IMR-90 (cell line): ENCODE measurements around the gene CHCHD1. TPM values are rescaled to one million over a fixed set of nuclear protein-coding genes. Genes with fewer than 3 reads are reported as not detected.
A peak's percentile ranks its signal among the peaks of the same experiment; 100 is the strongest.

Source experiments
- ATAC-seq: fragments of 200-7000 bp; cut with Tn5 transposase; 2 replicates; pipeline ENCODE4 v1.9.1; 2020; ENCODE audit warnings: low read depth, mild to moderate bottlenecking, moderate library complexity
- Bru-seq: library from RNA; stranded (reverse); fragments of 400-500 nt; gene quantifications from one replicate; lab custom pipeline; 2021; lab: Mats Ljungman, UMichigan
- BruChase-seq, 2 experiments: library from RNA; stranded (reverse); fragments of 400-500 nt; gene quantifications; one replicate each; lab custom pipeline; 2021; lab: Mats Ljungman, UMichigan
- BruUV-seq: library from RNA; stranded (reverse); fragments of 400-500 nt; replicated peaks from 2 replicates; lab custom pipeline; 2021; lab: Mats Ljungman, UMichigan
- CTCF ChIA-PET: fragments of 300-600 bp; formaldehyde crosslinking; extraction: SDS; loops from one replicate; lab custom pipeline; 2021; ENCODE audit warnings: antibody characterized with exemption; lab: Yijun Ruan, JAX
- POLR2A ChIA-PET: fragments of 300-600 bp; sonication (Branson Sonifier 250); formaldehyde crosslinking; loops from one replicate; lab custom pipeline; 2022; ENCODE audit warnings: antibody characterized with exemption; ENCODE audit not compliant: unreplicated experiment; lab: Charles Lee
- DNase-seq: peaks from one replicate; pipeline ENCODE4 v3.0.0; 2013
- H2AFZ ChIP-seq: replicated peaks from 2 replicates; pipeline ENCODE3; 2013; ENCODE audit warnings: low read length, mild to moderate bottlenecking; ENCODE audit not compliant: poor library complexity
- H2AK5ac ChIP-seq: 2 replicates; pipeline ENCODE4 v1.6.1; 2013; ENCODE audit warnings: low read depth, low read length, inconsistent platforms
- H2AK9ac ChIP-seq: replicated peaks from 2 replicates; pipeline ENCODE3; 2013; ENCODE audit warnings: mild to moderate bottlenecking, low read depth, low read length, moderate library complexity; ENCODE audit not compliant: poor library complexity
- H2BK120ac ChIP-seq: 2 replicates; pipeline ENCODE4 v1.6.1; 2013; ENCODE audit warnings: low read depth, low read length, inconsistent platforms
- H2BK15ac ChIP-seq: 3 replicates; pipeline ENCODE4 v1.6.1; 2013; ENCODE audit warnings: low read depth, low read length, inconsistent platforms
- H2BK20ac ChIP-seq: 2 replicates; pipeline ENCODE4 v1.6.1; 2013; ENCODE audit warnings: low read depth, mild to moderate bottlenecking, inconsistent platforms, low read length, moderate library complexity
- H2BK5ac ChIP-seq: 2 replicates; pipeline ENCODE4 v1.6.1; 2013; ENCODE audit warnings: mild to moderate bottlenecking, low read depth, low read length, inconsistent platforms; ENCODE audit not compliant: poor library complexity, severe bottlenecking
- H3K14ac ChIP-seq: replicated peaks from 2 replicates; pipeline ENCODE4 v1.6.1; 2013; ENCODE audit warnings: low read depth, low read length, inconsistent platforms
- H3K18ac ChIP-seq: 2 replicates; pipeline ENCODE4 v1.6.1; 2013; ENCODE audit warnings: low read depth, low read length, control low read depth
- H3K23ac ChIP-seq: 2 replicates; pipeline ENCODE4 v1.6.1; 2013; ENCODE audit warnings: low read depth, low read length, inconsistent platforms
- H3K27ac ChIP-seq: 2 replicates; pipeline ENCODE4 v1.5.1; 2013; ENCODE audit warnings: mild to moderate bottlenecking, control low read depth, low read length; ENCODE audit not compliant: insufficient read depth
- H3K27me3 ChIP-seq: 2 replicates; pipeline ENCODE4 v1.6.1; 2013; ENCODE audit warnings: low read length; ENCODE audit not compliant: control insufficient read depth, insufficient read depth
- H3K36me3 ChIP-seq: 2 replicates; pipeline ENCODE4 v1.6.1; 2013; ENCODE audit warnings: low read length, mixed read lengths; ENCODE audit not compliant: control insufficient read depth, insufficient read depth
- H3K4ac ChIP-seq: 2 replicates; pipeline ENCODE4 v1.6.1; 2013; ENCODE audit warnings: low read depth, low read length, inconsistent platforms
- H3K4me1 ChIP-seq: 2 replicates; pipeline ENCODE4 v1.6.1; 2013; ENCODE audit warnings: low read length, mixed read lengths; ENCODE audit not compliant: control insufficient read depth, insufficient read depth
- H3K4me2 ChIP-seq: 2 replicates; pipeline ENCODE4 v1.6.1; 2013; ENCODE audit warnings: low read depth, mild to moderate bottlenecking, control low read depth, low read length, moderate library complexity
- H3K4me3 ChIP-seq: 2 replicates; pipeline ENCODE4 v1.5.1; 2013; ENCODE audit warnings: low read depth, mild to moderate bottlenecking, control low read depth, low read length, moderate library complexity; ENCODE audit not compliant: insufficient read depth
- H3K56ac ChIP-seq: 2 replicates; pipeline ENCODE4 v1.6.1; 2013; ENCODE audit warnings: low read length, inconsistent platforms; ENCODE audit not compliant: insufficient read depth; ENCODE audit errors: extremely low read depth
- H3K79me1 ChIP-seq, 2 experiments: 2 replicates each; pipeline ENCODE4 v1.6.1; 2013; ENCODE audit warnings: low read length in 2 of 2, inconsistent platforms in 1 of 2, low read depth in 1 of 2
- H3K9ac ChIP-seq: 2 replicates; pipeline ENCODE4 v1.6.1; 2013; ENCODE audit warnings: low read depth, low read length, control low read depth
- H3K9me1 ChIP-seq: 2 replicates; pipeline ENCODE4 v1.6.1; 2013; ENCODE audit warnings: low read length, inconsistent platforms; ENCODE audit not compliant: insufficient read depth
- H3K9me3 ChIP-seq: 2 replicates; pipeline ENCODE4 v1.6.1; 2013; ENCODE audit warnings: low read length; ENCODE audit not compliant: control insufficient read depth, insufficient read depth
- H4K20me1 ChIP-seq: 2 replicates; pipeline ENCODE4 v1.6.1; 2013; ENCODE audit warnings: low read length, inconsistent platforms; ENCODE audit not compliant: insufficient read depth
- H4K5ac ChIP-seq: 2 replicates; pipeline ENCODE4 v1.6.1; 2013; ENCODE audit warnings: mild to moderate bottlenecking, low read depth, low read length, control low read depth
- H4K8ac ChIP-seq, 2 experiments: 2 replicates each; pipeline ENCODE4 v1.6.1; 2013; ENCODE audit warnings: low read depth in 2 of 2, low read length in 2 of 2, control low read depth in 1 of 2, inconsistent platforms in 1 of 2
- H4K91ac ChIP-seq: 2 replicates; pipeline ENCODE4 v1.6.1; 2013; ENCODE audit warnings: low read depth, low read length, inconsistent platforms; ENCODE audit not compliant: insufficient read depth
- CEBPB ChIP-seq: IDR thresholded peaks from 2 replicates; pipeline ENCODE4 v1.6.1; 2012; ENCODE audit warnings: low read depth, low read length, improper control_type of control experiment
- CHD1 ChIP-seq: IDR thresholded peaks from 2 replicates; pipeline ENCODE4 v1.6.1; 2012; ENCODE audit warnings: low read depth, low read length, improper control_type of control experiment
- FOS ChIP-seq: fragments of 150-350 bp; IDR thresholded peaks from 2 replicates; pipeline ENCODE4 v1.6.1; 2016; ENCODE audit warnings: low read depth, low read length
- MAZ ChIP-seq: IDR thresholded peaks from 2 replicates; pipeline ENCODE4 v1.6.1; 2012; ENCODE audit warnings: low read depth, mild to moderate bottlenecking, low read length, improper control_type of control experiment, moderate library complexity, borderline replicate concordance
- RFX5 ChIP-seq: IDR thresholded peaks from 2 replicates; pipeline ENCODE4 v1.8.0; 2012; ENCODE audit warnings: low read depth, mild to moderate bottlenecking, low read length, moderate library complexity
- SMC3 ChIP-seq: fragments of 150-350 bp; IDR thresholded peaks from 2 replicates; pipeline ENCODE4 v1.6.1; 2016; ENCODE audit warnings: low read depth, mild to moderate bottlenecking, antibody characterized with exemption, low read length, moderate library complexity
- WGBS, 2 experiments: methylation state at CpG; one replicate each; pipeline versions ENCODE4 v1.1.5 to v1.1.7; 2013; ENCODE audit warnings: missing lambda C conversion rate in 2 of 2; ENCODE audit not compliant: insufficient read length in 1 of 2; ENCODE audit errors: extremely low coverage in 2 of 2; 5-methylcytosine and 5-hydroxymethylcytosine counted together
- dilution Hi-C: fragments of 300-500 bp; cut with HindIII; formaldehyde crosslinking; loops from one replicate; pipeline ENCODE4 v1.14.3; 2018; ENCODE audit warnings: low sequenced_read_pairs; ENCODE audit not compliant: unreplicated experiment
- in situ Hi-C: fragments of 300-500 bp; cut with MboI; formaldehyde crosslinking; loops from 3 replicates; pipeline ENCODE4 v1.14.3; 2019; ENCODE audit warnings: low sequenced_read_pairs, inconsistent platforms, mixed read lengths
- intact Hi-C: fragments of 100-400 bp; cut with micrococcal nuclease; formaldehyde crosslinking; loops from 2 replicates; pipeline ENCODE4 v1.10.0; 2022
- long read RNA-seq: library from polyadenylated mRNA; unstranded; transcript quantifications from one replicate; pipeline ENCODE4 v2.0.0, GENCODE V29; 2021; ENCODE audit not compliant: unreplicated experiment
- polyA plus RNA-seq, 3 experiments: library from polyadenylated mRNA; depleted of rRNA; stranded (reverse); fragments of >200 nt; gene quantifications; 2 replicates each; pipeline ENCODE4 v1.2.3, GENCODE V29; 2012; ENCODE audit warnings: low replicate concordance in 1 of 3
- total RNA-seq: library from RNA; depleted of rRNA; stranded (reverse); fragments of >200 nt; gene quantifications from 2 replicates; pipeline ENCODE4 v1.2.3, GENCODE V29; 2012; rRNA removed
- TF ChIP-seq, protein P1 (sequence below): conservative IDR thresholded peaks from 2 replicates; pipeline ENCODE4 v1.5.1; 2012; ENCODE audit warnings: mild to moderate bottlenecking, low read depth, low read length, improper control_type of control experiment
- TF ChIP-seq, protein P2 (sequence below): fragments of 150-350 bp; IDR thresholded peaks from 2 replicates; pipeline ENCODE4 v1.6.1; 2017; ENCODE audit warnings: mild to moderate bottlenecking, antibody characterized with exemption, low read length, low read depth
- TF ChIP-seq, protein P3 (sequence below): fragments of 150-350 bp; IDR thresholded peaks from 2 replicates; pipeline ENCODE4 v1.6.1; 2016; ENCODE audit warnings: low read depth, mild to moderate bottlenecking, low read length, moderate library complexity, borderline replicate concordance

The CHCHD1 gene
- total RNA-seq (11.5 and 13.9 TPM in 2 replicates), polyA plus RNA-seq (2012; rRNA removed) (21.0 and 24.9 TPM in 2 replicates), Bru-seq, nascent RNA (percentile 62 among the genes with signal in this experiment), BruChase-seq, experiment 1, labeled RNA remaining after a 6-hour chase (percentile 64 among the genes with signal in this experiment), BruChase-seq, experiment 2, labeled RNA remaining after a 2-hour chase (percentile 59 among the genes with signal in this experiment)
- polyA plus RNA-seq (2012; cell fraction: cytosol; rRNA removed) = 25.6 and 36.2 TPM in 2 replicates
- 5.7 and 15.2 TPM in 2 replicates for polyA plus RNA-seq (2012; cell fraction: nucleus; rRNA removed; ENCODE audit: low replicate concordance)
- long read RNA-seq, transcript CHCHD1-201 (3 exons, 835 nt) = major isoform, 26 of 30 reads
- long read RNA-seq, partial matches to known transcripts = 4 of 30 reads
- long read RNA-seq, other reads (novel, unspliced or antisense) = 0 of 30 reads

DNA sequence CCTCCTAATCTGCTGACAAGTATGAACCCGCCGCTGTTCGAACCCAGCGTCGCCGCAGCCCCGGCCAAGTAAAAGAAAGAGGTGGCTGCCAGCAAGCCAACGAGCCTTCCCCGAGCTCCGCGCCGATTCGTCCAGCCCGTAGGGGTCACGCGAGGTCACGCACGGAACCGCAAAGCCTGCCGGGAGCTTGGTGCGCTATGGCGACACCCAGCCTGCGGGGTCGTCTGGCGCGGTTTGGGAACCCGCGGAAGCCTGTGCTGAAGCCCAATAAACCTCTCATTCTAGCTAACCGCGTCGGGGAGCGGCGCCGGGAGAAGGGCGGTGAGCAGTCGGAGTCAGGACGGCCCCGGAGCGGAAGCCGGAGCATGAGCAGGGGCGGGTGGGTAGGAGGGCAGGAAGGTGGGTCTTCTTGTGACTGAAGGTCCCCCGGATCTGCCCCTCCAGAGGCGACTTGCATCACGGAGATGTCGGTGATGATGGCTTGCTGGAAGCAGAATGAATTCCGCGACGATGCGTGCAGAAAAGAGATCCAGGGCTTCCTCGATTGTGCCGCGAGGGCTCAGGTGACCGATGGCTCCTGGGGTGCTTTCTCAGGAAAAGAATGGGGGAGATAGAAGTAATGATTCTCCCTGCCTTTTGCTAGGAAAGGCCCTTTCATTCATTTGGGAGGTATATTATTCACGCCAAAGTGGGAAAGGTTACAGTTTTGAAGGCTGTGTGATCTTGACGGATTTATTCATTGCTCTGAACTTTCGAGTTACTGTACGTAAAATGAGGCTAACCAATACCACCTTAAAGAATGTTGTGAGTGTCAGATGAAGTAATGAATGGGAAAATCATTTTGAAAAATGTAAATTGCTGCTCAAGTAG is at the start of gene CHCHD1:
CHCHD1 (plus strand) TSS at position 170 of the 870 bp plus-strand sequence; CDS start at position 198, 28 bp downstream.
- Histone ChIP-seq H3K79me1 (peaks cover 18 to 53% of the 10 kb centered on the region in 2 experiments), H4K5ac (peak within 1 kb of the TSS; percentile 83), H4K8ac (peak within 1 kb of the TSS; percentile 84 to 95), H3K27ac (peak within 1 kb of the TSS; percentile 90), H3K14ac (peak within 1 kb of the TSS; percentile 86), H3K9me1 (peaks cover 1% of the 10 kb centered on the region; the same call in 1 of the 2 replicates), H3K4me1 (peaks cover 5% of the 10 kb centered on the region; the same call in 1 of the 2 replicates), H2AK9ac (peak within 1 kb of the TSS; percentile 88), H3K9ac (peak within 1 kb of the TSS; percentile 91), H2BK15ac (no peak within 1 kb of the TSS), H4K91ac (peak within 1 kb of the TSS; percentile 82), H3K4me3 (peak within 1 kb of the TSS; percentile 92), H3K36me3 (peaks cover 7% of the 10 kb centered on the region), H2BK20ac (no peak within 1 kb of the TSS), H3K18ac (peak within 1 kb of the TSS; percentile 49; the same call in 1 of the 2 replicates), H2AFZ (peak within 1 kb of the TSS; percentile 97), H4K20me1 (peaks cover 13% of the 10 kb centered on the region), H3K4ac (peak within 1 kb of the TSS; percentile 87), H3K4me2 (peak within 1 kb of the TSS; percentile 97), H2AK5ac (peak within 1 kb of the TSS; percentile 88), H3K23ac (peak within 1 kb of the TSS; percentile 85), H3K56ac (peak within 1 kb of the TSS; percentile 88), H2BK120ac (peak within 1 kb of the TSS; percentile 58; the same call in 1 of the 2 replicates), H3K27me3 (no peaks in the 10 kb centered on the region), H3K9me3 (no peaks in the 10 kb centered on the region), H2BK5ac (peak within 1 kb of the TSS; percentile 90)
- no TSS peak for BruUV-seq
- dilution Hi-C loops = no loop called here
- intact Hi-C loops = loop anchor here (2.0 kb wide), 1 partner anchor 37 kb away; the partner anchor contains the start of gene SEC24C
- CTCF ChIA-PET = interaction anchor here (1.0 kb wide), 1 partner anchor 108 kb away, joined by 3 read pairs; no protein-coding TSS in a partner anchor
- DNase-seq (peak; percentile 85), ATAC-seq (peak; percentile 74)
- in situ Hi-C loops = no loop called here
- POLR2A ChIA-PET = interaction anchor here (0.7 kb wide), 1 partner anchor 38 kb away, joined by 4 read pairs; no protein-coding TSS in a partner anchor
- WGBS, 2 experiments = 1% methylated on average over 19 of the region's 57 CpGs; no CpG with 5 or more reads in 1 of the 2 experiments
- TF ChIP-seq, protein P1, sequence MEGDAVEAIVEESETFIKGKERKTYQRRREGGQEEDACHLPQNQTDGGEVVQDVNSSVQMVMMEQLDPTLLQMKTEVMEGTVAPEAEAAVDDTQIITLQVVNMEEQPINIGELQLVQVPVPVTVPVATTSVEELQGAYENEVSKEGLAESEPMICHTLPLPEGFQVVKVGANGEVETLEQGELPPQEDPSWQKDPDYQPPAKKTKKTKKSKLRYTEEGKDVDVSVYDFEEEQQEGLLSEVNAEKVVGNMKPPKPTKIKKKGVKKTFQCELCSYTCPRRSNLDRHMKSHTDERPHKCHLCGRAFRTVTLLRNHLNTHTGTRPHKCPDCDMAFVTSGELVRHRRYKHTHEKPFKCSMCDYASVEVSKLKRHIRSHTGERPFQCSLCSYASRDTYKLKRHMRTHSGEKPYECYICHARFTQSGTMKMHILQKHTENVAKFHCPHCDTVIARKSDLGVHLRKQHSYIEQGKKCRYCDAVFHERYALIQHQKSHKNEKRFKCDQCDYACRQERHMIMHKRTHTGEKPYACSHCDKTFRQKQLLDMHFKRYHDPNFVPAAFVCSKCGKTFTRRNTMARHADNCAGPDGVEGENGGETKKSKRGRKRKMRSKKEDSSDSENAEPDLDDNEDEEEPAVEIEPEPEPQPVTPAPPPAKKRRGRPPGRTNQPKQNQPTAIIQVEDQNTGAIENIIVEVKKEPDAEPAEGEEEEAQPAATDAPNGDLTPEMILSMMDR = no peak
- TF ChIP-seq FOS (no peak), CEBPB (peak; percentile 73), CHD1 (no peak), MAZ (peak; percentile 10; the same call in 1 of the 2 replicates), RFX5 (0 out of 2 replicates have a peak, but pooled peaks have one; percentile 13), SMC3 (no peak)
- TF ChIP-seq, protein P2, sequence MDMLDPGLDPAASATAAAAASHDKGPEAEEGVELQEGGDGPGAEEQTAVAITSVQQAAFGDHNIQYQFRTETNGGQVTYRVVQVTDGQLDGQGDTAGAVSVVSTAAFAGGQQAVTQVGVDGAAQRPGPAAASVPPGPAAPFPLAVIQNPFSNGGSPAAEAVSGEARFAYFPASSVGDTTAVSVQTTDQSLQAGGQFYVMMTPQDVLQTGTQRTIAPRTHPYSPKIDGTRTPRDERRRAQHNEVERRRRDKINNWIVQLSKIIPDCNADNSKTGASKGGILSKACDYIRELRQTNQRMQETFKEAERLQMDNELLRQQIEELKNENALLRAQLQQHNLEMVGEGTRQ = peak; percentile 60; the same call in 1 of the 2 replicates
- TF ChIP-seq, protein P3, sequence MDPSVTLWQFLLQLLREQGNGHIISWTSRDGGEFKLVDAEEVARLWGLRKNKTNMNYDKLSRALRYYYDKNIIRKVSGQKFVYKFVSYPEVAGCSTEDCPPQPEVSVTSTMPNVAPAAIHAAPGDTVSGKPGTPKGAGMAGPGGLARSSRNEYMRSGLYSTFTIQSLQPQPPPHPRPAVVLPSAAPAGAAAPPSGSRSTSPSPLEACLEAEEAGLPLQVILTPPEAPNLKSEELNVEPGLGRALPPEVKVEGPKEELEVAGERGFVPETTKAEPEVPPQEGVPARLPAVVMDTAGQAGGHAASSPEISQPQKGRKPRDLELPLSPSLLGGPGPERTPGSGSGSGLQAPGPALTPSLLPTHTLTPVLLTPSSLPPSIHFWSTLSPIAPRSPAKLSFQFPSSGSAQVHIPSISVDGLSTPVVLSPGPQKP = no peak
